GM12874 (cell line): ENCODE measurements around the gene PGGT1B.

ENCODE experiments used
- CTCF ChIP-seq: IDR thresholded peaks from 2 replicates; pipeline ENCODE4 v1.5.1; 2011; ENCODE audit warnings: low read depth, mild to moderate bottlenecking, control low read depth, low read length, moderate library complexity; ENCODE audit not compliant: insufficient read depth

Gene PGGT1B

DNA sequence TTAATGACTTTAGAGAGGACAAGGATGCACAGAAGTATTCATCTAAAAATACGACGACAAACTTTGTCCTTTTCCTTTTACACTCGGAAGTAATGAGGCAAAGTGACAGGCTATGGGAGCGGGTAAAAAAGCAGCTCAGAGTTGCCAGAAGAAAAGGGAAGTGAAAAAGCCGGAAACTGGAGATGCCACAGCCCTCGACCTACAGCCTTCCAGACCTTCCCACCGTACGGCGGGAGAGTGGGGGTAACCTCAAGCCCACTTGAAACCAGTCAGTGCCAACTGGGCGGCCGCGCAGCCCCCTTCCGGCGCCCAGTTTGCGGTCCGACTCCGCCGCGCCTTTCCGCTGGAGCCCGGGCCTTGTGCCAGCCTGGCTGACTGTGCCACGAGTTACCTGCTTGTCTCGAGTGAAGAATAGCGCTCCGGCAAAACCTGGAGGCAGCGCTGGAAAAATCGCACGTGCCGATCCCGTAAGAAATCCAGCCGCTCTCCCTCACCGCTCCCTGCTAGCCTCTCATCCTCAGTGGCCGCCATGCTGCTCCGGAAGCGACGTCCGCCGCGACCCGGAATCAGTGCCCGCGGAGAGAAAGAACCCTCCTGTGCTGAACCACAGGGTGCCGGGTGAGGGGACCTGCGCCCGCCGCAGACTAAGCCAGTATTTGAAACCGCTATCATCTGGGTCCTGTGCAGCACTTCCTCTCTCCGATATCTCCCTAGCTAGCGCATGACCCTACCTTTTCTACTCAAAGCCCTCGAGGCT, at the start of gene PGGT1B:
Gene PGGT1B, minus strand, starts transcription at position 557 of the 757 bp plus-strand sequence. Its CDS starts 26 bp downstream, at position 531.
- no peak for TF ChIP-seq CTCF

DNA sequence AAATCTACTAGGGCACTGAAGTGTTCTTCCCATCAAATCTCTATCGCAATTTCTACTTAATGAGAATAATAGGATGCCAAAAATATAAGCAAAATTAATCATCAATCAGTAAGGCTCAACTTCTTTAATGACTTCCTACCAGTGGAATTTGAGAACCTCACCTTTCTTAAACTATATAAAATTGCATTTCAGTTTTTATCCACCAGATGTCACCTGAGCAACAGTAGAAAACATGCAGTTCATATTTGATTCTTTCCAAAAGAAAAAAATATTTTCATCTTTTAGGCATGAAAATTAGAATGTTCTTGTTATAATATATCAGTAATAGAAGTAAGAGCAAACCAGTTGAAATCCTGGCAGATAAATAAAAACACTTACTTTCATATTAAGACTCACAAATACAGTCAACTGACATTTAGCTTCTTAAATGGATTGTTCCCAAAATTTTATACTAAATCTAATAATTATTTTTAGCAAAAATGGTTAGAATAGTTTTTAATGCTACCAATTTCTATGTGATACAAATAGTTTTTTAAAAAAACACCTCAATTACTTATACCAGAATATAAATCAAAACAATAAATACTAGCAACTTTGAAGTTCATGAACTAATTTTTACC, 47.2 kb upstream of the PGGT1B start:
- TF ChIP-seq CTCF, result no peak

DNA sequence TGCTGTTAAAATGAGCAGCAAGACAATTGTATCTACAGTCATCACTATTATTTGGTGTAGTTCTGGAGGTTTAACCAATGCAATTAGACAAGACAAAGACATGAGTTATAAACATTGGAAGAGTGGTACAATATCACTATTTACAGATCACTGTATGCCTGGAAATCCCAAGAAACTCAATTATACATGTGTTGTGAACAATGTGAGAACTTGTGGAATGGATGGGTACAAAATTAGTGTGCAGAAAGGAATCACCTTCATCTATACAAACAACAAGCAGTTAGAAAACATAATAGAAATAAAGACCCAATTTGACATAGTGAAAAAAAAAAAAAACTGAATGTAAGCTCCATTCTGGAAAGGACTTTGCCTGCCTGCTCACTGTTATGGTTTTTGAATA, 46.1 kb upstream of the PGGT1B start:
- no peak for TF ChIP-seq CTCF

DNA sequence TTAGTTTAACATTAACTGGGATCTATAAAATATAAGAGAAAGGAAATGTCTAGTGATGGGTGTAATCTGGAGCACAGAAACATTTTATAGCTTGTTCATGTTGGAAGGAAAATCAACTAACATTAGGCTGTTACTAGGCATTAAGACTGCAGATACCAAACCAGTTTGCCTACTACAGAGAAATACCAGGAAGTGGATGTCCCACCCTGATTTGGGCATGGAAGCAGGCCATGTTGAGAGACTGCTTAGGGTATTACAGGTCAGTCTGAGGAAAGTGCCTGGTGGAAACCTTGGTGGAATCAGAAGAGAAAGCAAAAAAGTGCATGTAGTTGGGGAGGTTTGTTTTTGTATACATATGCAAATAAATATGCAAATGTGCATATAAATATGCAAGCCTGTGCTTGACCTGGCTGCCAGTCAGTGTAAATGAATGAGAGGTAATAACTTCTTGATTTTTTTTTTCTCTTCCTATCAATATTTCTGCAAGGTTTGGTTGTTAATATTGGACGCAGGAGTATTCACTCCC, 43.4 kb upstream of the PGGT1B start:
- TF ChIP-seq CTCF, result no peak

DNA sequence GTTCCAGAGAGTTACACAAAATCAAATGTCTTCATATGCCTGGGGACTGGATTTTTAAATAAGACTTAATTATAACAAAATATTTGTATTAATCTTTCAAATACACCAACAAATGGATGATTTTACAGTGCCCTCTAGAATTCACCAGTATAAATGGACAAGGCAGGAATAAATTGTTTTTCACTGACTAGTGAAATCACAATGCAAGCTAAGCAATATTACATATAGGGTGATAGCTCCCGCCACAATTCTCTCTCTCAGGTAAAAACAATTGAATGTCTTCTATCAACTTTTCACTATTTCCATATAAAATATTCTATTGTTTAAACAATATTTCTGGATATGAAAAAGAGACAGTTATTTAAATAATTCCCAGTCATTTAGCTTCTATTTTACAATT, 41.8 kb upstream of the PGGT1B start:
- TF ChIP-seq CTCF, result no peak

DNA sequence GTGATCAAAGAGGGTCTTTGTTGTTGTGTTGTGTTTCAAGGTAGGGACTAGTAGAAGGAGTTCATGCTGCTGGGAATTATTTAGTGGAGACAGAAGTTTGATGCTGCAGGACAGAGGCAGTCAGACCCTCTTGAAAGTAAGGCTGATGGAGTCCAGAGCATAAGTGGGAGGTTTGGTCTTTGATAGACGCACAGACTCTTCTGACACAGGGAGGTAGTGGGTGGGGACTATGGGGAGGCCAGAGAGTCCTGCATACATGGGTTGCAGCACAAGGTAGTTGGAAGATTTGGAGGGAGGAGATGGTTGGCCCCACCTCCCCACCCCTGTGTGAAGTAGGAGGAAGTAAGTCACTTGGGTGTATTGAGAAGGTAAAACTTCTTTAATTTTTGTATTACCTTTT, 36.1 kb upstream of the PGGT1B start:
- TF ChIP-seq CTCF, result no peak

DNA sequence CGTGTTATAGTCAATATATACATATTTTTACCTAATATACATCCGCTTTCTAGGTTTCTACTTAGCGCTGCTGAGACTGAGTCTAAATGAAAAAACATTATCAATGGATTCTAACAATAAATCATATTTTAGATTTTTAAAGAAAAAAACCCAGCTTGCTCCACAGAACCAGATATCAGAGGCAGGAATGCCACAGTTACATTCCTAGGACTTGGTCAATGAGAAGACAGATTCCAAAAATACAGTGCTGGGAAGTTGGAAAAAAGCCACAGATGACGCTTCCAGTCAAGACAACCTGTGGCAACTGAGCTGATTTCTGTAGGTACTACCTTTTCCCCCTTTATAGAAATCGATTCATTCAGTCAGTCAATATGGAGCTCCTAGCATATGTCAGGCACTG, 34.4 kb upstream of the PGGT1B start:
- no peak for TF ChIP-seq CTCF
